ENCODE data around the gene LRRC73.
A peak's percentile ranks its signal among the peaks of the same experiment; 100 is the strongest.

The LRRC73 gene

DNA sequence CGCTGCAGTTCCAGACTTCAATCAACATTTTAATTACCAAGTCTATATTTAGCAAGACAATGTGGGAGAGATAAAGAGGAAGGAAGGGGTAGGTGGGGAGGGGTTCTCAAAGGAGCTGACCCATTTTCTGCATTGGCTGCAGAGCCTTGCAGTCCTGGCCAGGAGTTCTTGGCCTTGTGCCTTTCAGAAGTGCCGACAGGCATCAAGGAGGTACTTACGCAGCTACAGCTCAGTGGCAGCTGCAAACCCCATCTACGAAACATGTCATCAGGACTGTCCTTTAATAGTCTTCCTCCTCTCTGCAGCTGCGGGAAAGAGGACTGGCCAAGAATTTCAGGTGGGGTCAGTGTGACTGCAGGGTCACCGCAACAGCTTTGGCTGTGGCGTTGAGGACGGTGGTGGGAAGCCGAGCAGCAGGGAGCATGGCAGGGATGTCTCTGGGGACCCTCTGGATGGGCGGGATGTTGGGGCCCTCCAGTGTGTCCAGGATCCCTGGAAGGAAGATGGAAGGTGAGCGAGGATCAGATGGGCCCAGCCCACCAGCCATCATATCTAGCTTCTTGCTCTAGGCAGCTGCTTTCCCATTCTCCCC, 1.8 kb upstream of the LRRC73 start:
- DNase-seq (ENCODE audit: low read depth), result peak; percentile 22
- TF ChIP-seq, protein P1, sequence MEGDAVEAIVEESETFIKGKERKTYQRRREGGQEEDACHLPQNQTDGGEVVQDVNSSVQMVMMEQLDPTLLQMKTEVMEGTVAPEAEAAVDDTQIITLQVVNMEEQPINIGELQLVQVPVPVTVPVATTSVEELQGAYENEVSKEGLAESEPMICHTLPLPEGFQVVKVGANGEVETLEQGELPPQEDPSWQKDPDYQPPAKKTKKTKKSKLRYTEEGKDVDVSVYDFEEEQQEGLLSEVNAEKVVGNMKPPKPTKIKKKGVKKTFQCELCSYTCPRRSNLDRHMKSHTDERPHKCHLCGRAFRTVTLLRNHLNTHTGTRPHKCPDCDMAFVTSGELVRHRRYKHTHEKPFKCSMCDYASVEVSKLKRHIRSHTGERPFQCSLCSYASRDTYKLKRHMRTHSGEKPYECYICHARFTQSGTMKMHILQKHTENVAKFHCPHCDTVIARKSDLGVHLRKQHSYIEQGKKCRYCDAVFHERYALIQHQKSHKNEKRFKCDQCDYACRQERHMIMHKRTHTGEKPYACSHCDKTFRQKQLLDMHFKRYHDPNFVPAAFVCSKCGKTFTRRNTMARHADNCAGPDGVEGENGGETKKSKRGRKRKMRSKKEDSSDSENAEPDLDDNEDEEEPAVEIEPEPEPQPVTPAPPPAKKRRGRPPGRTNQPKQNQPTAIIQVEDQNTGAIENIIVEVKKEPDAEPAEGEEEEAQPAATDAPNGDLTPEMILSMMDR (IDR thresholded peaks at IDR 0.05; ENCODE audit: low read depth, low read length), result no peak
- TF ChIP-seq, protein P2, sequence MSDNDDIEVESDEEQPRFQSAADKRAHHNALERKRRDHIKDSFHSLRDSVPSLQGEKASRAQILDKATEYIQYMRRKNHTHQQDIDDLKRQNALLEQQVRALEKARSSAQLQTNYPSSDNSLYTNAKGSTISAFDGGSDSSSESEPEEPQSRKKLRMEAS (IDR thresholded peaks at IDR 0.05; ENCODE audit: low read depth, low read length), result no peak
- TF ChIP-seq MYC (IDR thresholded peaks at IDR 0.05; ENCODE audit: low read depth, low read length), result no peak
- no peak for TF ChIP-seq POLR2A (IDR thresholded peaks at IDR 0.05; ENCODE audit: extremely low read depth, insufficient read length)

DNA sequence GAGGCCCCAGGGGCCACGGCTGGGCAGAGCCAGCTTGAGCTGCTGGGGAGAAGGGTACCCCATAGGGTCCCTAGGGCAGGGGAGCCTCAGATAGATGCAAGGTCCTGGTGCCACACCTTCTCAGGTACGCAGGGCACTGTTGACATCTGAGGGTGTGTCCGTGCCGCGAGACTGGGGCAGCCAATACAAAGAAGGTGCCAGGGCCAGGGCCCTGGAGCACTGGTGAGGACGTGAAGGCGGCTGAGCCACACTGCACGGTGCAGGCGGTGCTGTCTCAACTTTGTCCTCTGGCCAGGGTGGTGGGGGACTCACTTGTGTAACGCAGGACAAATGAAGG, 649 bp upstream of the LRRC73 start:
- H3K4me3 ChIP-seq (ENCODE audit: low read depth, low read length), result no peak overlapping the region
- DNase-seq (ENCODE audit: low read depth), result no peak
- TF ChIP-seq POLR2A (IDR thresholded peaks at IDR 0.05; ENCODE audit: extremely low read depth, insufficient read length) (no peak), MYC (IDR thresholded peaks at IDR 0.05; ENCODE audit: low read depth, low read length) (no peak)
- TF ChIP-seq, protein P1 (IDR thresholded peaks at IDR 0.05; ENCODE audit: low read depth, low read length), result no peak
- TF ChIP-seq, protein P2 (IDR thresholded peaks at IDR 0.05; ENCODE audit: low read depth, low read length), result no peak

More for the DNA sequence above, 1.8 kb upstream of the LRRC73 start:
- no peak overlapping the region for H3K4me3 ChIP-seq (ENCODE audit: low read depth, low read length)

DNA sequence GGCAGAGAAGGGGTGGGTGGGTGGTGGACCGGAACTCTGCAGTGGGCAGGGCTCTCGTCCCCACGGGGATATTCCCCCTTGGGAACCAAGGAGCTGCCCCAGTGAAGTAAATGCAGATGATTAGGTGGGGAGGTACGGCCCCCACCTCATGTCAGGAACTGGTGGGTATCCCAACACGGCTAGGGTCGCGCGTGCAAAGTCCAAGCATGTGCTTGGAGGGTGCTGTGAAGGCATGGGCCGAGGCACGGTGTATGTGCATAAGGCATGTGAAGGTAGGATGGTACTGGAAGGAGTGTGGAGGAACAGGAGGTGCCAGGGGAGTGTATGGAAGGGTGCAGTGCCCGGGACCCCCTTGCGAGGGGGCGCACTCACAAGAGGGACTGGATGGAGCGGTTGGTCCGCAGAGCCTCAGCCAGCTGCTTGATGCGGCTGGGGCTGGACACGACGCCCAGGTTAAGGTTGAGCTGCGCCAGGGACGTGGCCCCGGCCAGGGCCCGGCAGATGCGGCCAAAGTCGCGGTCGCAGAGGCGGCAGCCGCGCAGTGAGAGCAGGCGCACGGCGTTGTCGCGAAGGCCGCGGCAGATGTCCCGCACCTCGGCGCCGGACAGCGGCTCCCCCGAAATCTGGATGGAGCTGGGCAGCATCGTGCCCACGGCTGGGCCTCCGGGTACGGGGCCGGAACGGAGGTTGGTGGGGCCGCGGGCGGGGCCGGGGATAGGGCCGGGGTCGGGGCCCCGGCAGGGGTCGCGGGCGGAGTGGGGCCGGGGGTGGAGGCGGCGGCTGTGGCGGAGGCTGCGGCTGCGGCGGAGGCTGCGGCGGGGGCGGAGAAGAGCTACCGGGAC, 783 bp downstream of the LRRC73 start:
- TF ChIP-seq MYC (IDR thresholded peaks at IDR 0.05; ENCODE audit: low read depth, low read length), result no peak
- TF ChIP-seq POLR2A (IDR thresholded peaks at IDR 0.05; ENCODE audit: extremely low read depth, insufficient read length), result no peak
- TF ChIP-seq, protein P2 (IDR thresholded peaks at IDR 0.05; ENCODE audit: low read depth, low read length), result no peak
- TF ChIP-seq, protein P1 (IDR thresholded peaks at IDR 0.05; ENCODE audit: low read depth, low read length), result no peak
- peak; percentile 41 for DNase-seq (ENCODE audit: low read depth)
- no peak overlapping the region for H3K4me3 ChIP-seq (ENCODE audit: low read depth, low read length)

DNA sequence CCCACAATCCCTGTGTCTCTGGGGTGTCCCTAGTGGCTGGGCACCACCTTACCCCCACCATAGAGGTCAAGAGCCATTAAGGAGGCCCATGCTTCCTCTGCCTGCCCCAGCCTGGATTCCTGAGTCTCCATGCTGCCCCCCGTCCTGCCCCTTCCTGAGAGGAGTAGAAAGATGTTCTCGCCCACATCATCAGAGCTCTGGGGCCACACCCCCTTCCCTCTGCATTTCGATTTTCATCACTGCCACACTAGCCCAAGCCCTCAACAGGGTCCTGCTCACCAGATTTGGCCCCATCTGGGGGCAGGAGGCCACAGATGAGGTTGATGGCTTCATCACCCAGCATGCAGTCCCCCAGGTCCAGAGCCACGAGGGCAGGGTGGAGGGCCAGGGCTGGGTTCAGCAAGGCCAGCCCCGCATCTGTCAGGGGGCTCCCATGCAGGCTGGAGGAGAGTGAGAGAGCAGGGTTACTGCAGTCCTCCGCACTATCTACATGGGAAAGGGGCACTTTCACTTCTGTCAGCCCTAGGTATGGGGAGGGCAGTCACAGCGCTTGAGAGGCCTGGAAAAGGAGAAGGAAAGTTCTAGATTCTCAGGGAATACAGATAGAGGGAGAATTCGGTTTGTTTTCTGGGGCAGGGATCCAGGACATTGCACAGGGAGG, 1.5 kb downstream of the LRRC73 start:
- no peak for DNase-seq (ENCODE audit: low read depth)
- H3K4me3 ChIP-seq (ENCODE audit: low read depth, low read length), result no peak overlapping the region
- TF ChIP-seq POLR2A (IDR thresholded peaks at IDR 0.05; ENCODE audit: extremely low read depth, insufficient read length) (no peak), MYC (IDR thresholded peaks at IDR 0.05; ENCODE audit: low read depth, low read length) (no peak)
- TF ChIP-seq, protein P1 (IDR thresholded peaks at IDR 0.05; ENCODE audit: low read depth, low read length), result no peak
- TF ChIP-seq, protein P2 (IDR thresholded peaks at IDR 0.05; ENCODE audit: low read depth, low read length), result no peak

DNA sequence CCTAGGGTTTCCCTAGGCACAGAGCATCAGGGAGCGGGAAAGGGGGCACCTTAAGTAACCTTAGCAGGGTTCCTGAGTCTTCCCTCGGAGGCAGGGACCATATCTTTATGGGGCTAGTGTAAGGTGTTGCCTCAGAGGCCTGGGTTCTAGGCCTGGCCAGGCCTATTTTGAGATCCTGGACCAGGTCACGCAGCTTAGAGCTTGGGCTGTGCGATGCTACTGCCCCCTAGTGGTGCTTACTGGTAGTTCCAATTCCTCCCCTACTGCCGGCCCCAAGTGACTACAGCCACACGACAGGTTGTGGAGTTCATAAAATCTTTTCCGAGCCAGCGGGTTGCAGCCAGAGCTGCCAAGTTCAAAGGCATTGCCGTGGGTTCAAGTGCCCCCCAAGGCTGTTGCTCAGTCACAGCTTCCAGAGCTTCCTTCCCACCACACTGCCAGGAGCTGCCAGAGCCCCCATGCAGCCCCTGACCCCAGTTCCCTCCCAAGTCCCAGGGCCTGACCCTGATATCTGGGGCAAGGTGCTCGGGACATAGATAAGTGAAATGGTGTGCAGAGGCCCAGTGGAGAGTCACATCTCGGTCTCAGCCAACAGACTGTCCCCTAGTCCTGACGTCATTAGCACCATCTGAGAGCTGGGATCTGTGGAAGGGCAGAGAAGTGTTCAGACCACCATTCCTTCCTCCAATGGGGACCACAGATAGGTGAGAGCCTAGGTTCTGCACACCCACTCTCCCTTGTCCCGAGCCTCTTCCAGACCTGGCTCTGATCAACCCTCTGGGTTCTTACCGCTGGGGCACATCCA, 3.3 kb downstream of the LRRC73 start:
- TF ChIP-seq, protein P2 (IDR thresholded peaks at IDR 0.05; ENCODE audit: low read depth, low read length), result no peak
- TF ChIP-seq MYC (IDR thresholded peaks at IDR 0.05; ENCODE audit: low read depth, low read length) (peak; percentile 46), POLR2A (IDR thresholded peaks at IDR 0.05; ENCODE audit: extremely low read depth, insufficient read length) (no peak)
- TF ChIP-seq, protein P1 (IDR thresholded peaks at IDR 0.05; ENCODE audit: low read depth, low read length), result peak; percentile 93
- no peak overlapping the region for H3K4me3 ChIP-seq (ENCODE audit: low read depth, low read length)

More for the DNA sequence above, 3.3 kb downstream of the LRRC73 start:
- peak; percentile 90 for DNase-seq (ENCODE audit: low read depth)
